ENCODE measurements around the gene ADAM17.
A peak's percentile ranks its signal among the peaks of the same experiment; 100 is the strongest.
"Not testable (repeated sequence)": the region's sequence is repeated elsewhere in the genome, so short reads cannot be mapped to it uniquely, and the experiment has no call there.

ADAM17 gene

GRCh38 chr2:9565436-9566153 is 10.0 kb upstream of the ADAM17 start:
- DNase-seq (ENCODE audit: low spot score): peak; percentile 82

DNA sequence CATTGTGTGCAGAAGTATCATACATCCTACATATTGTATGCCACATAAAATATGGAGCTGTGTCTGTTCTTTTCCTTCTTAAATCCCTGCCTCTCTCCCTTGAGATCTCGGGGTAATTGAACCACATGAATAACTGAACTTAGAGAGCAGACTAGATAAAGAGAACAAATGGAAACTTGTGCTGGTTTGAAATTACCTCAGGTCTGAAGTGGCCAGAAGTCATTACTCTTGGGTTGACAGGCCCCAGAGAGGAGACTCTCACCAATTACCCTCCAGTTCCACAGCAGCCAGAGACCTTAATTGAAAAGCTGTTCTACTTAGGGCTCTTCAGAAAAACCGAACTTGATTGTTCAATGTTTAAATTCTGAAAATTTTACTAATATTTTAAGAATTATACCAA is 5.0 kb upstream of the ADAM17 start:
- no peak for DNase-seq (ENCODE audit: low spot score)

- no peak for DNase-seq (ENCODE audit: low spot score)
Observed at GRCh38 chr2:9558948-9559381, 3.3 kb upstream of the ADAM17 start.

GRCh38 chr2:9556121-9556743 is 602 bp upstream of the ADAM17 start:
- no peak for DNase-seq (ENCODE audit: low spot score)

DNA sequence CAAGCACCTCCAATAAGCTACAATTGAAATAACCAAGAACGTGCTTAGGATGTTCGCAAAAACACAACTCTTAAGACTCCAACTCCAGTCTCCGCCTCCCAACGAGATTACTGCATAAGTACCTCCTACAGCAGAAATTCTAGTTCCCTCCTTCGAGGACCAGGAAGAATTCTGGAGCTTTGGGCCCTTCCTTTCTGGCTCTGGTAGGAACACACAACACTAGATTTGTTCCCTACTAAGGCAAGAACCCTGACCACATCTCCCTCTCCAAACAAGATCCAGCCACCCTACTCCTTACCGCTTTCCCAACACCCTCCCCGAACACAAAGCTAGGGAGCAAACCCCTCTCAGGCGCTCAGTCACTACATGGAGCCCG is 721 bp downstream of the ADAM17 start:
- DNase-seq (ENCODE audit: low spot score): peak; percentile 45

GRCh38 chr2:9552219-9553178 is 3.1 kb downstream of the ADAM17 start:
- peak; percentile 81 for DNase-seq (ENCODE audit: low spot score)

GRCh38 chr2:9550859-9551391 is 4.7 kb downstream of the ADAM17 start:
- not testable (repeated sequence) for DNase-seq (ENCODE audit: low spot score)

GRCh38 chr2:9549420-9549819 is 6.2 kb downstream of the ADAM17 start:
- no peak for DNase-seq (ENCODE audit: low spot score)

DNA sequence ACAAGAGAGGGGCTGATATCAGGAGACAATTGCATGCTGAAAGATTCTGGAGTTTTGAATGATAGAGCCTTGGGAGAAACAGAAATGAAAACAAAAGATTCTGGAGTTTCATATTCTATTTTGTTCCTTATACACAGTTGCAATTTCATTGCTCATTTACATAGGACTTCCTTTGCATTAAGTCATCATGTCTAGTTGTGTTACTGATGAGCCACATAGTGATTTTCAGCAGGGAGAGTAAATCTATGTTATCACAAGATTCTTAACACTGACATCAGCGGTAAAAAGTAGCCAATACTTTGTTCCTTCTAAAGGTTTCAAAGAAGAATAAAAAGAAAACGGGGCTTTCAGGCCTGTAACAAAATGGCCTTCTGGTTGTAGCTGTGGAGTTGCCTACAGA is 7.1 kb downstream of the ADAM17 start:
- no peak for DNase-seq (ENCODE audit: low spot score)

GRCh38 chr2:9547262-9547991 is 8.2 kb downstream of the ADAM17 start:
- no peak for DNase-seq (ENCODE audit: low spot score)

DNA sequence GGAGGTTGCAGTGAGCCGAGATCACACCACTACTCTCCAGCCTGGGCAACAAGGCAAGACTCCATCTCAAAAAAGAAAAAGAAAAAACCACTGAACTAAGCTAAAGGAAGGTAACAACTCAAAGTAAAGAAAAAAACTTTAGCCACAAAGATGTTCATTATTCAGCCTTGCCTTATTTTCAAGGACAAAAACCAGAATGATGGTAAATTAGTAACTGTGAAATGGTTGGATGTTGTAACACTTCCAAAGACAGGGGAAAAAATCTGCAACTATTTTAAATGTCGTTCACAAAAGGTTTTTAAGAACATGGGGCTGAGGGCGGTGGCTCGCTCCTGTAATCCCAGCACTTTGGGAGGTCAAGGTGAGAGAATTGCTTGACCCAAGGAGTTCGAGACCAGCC is 10.1 kb downstream of the ADAM17 start:
- DNase-seq (ENCODE audit: low spot score): no peak

DNA sequence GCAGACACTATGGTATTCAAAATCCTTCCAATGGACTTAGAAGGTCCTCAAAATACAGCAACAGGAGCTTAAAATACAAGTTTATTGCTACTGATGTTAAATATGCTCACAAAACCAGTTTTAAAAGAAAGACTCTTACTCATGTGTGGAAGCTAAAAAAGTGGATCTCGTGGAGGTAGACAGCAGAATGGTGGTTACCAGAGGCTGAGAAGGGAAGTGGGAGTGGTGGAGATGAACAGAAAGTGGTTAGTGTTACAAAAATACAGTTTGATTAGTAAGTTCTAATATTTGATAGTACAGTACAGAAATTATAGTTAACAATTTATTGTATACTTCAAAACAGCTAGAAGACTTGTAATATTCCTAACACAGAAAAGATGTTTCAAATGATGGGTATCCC is 12.1 kb downstream of the ADAM17 start:
- DNase-seq (ENCODE audit: low spot score): no peak

GRCh38 chr2:9539531-9539930 is 16.1 kb downstream of the ADAM17 start:
- DNase-seq (ENCODE audit: low spot score): no peak

DNA sequence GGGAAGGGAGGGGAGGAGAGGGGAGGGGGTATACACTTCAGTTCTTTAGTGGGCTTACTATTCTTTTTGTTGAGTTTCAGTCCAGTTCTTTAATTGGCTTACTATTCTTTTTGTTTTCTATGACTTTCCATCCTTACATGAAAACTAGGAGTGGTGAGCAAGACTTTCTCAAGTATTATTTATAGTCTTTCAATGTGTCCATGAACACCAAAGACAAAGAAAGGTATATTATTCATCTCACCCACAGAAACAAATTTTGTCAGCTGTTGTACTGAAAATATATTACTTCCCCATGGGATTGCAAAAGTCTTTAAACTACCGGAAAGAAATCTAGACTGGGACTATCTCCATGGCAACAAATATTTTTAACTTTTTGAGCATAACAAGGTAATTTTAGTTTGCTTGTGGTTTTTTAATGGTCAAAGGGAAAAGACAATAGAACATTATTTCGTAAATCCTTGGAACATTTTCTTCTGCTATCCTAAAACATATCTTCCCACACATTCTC is 17.6 kb downstream of the ADAM17 start:
- DNase-seq (ENCODE audit: low spot score): no peak

GRCh38 chr2:9536504-9536903 is 19.1 kb downstream of the ADAM17 start:
- DNase-seq (ENCODE audit: low spot score): no peak

DNA sequence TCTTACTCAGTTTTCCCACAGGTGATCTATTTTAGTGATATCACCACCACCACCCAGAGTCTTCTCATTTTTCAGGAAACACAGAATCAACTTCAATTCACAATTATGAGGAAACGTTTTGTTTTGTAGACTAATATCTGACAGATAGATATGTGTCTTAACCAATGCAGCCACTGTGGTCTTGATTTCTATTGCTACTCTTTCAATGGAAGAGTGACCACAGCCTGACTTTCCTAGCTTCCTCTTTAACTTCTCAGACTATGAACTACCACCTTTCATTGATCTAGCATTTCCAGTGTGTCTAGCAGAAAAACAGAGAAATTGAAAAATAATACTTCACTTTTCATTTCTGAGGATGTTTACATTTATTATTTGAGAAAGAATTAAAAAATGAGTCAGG is 20.5 kb downstream of the ADAM17 start:
- no peak for DNase-seq (ENCODE audit: low spot score)

DNA sequence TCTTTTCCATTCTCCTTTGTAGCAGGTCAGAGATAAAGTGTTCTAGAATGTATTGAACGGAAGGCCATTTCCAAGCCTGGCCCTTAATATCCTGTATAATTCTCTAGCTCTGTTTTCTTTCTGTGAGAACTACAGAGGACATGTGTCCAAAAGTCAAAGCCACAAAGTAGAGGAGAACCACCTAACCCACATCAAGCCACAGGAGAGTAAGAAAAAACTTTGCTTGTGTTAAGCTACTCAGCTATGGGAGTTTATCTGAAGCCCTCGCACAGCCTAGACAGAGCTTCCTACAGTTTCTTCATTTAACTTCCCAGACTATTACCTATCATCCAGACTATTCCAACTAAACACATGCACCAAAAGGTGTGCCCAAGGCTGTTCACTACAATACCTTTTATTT is 22.0 kb downstream of the ADAM17 start:
- DNase-seq (ENCODE audit: low spot score): no peak

DNA sequence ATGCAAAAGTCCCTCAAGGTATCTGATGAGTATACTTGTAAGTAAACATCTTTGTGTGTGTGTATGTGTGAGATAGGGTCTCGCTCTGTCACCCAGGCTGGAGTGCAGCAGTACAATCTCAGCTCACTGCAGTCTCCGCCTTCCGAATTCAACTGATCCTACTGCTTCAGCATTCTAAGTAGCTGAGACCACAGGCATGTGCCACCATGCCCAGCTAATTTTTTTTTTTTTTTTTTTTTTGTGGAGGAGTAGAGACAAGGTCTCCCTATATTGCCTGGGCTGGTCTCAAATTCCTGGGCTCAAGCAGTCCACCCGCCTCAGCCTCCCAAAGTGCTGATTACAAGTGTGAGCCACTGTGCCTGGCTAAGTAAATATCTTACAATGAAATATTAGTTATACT is 23.2 kb downstream of the ADAM17 start:
- no peak for DNase-seq (ENCODE audit: low spot score)

DNA sequence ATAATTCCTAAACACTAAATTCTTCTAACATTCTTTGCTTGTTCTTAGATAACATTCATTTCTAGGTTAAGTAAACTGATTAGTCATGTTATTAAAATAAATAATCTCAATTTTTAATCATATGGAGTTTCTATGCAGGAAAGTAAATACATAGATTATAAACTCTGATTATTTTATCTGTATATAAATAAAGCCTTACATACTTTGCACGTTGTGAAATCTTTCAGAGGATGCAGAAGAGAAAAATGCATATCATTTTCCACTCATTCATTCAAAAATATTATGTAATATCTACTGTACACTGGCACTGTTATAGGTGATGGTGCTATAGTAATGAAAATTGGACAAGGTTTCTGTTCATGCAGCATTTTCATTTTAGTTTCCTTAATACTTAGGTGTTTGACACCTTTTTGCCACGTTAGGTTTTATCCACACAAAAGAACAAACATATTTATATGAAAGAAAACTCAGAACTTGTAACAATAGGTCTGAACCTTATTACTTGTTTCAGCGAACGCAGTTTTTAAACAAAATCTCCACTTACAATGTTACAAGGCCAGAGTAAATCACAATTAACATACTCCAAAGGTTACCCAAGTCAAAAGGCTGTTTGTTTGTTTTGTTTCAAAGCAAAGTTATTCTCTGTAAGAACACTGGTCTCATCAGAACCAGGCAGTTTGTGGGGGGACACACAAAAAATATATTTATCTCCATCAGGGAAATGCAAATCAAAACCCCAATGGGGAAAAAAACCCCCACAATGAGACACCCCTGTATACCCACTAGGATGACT is 27.4 kb downstream of the ADAM17 start:
- no peak for DNase-seq (ENCODE audit: low spot score)

- no peak for DNase-seq (ENCODE audit: low spot score)
Observed at GRCh38 chr2:9525266-9525665, 30.4 kb downstream of the ADAM17 start.

- no peak for DNase-seq (ENCODE audit: low spot score)
Observed at GRCh38 chr2:9524291-9524690, 31.3 kb downstream of the ADAM17 start.

Measured in LoVo (cell line).